GM08714 (cell line): Measurements from ENCODE around the gene KCNE1.

Experiments used
- H3K4me3 ChIP-seq: fragments of 200-500 bp; sonication (Bioruptor generic); 2 replicates; pipeline ENCODE4 v1.5.1; 2014; ENCODE audit warnings: mild to moderate bottlenecking, low read length, inconsistent platforms
- ZNF274 ChIP-seq: IDR thresholded peaks from 2 replicates; pipeline ENCODE4 v1.6.1; 2012; ENCODE audit warnings: mild to moderate bottlenecking, low read depth, low read length

Gene KCNE1

DNA sequence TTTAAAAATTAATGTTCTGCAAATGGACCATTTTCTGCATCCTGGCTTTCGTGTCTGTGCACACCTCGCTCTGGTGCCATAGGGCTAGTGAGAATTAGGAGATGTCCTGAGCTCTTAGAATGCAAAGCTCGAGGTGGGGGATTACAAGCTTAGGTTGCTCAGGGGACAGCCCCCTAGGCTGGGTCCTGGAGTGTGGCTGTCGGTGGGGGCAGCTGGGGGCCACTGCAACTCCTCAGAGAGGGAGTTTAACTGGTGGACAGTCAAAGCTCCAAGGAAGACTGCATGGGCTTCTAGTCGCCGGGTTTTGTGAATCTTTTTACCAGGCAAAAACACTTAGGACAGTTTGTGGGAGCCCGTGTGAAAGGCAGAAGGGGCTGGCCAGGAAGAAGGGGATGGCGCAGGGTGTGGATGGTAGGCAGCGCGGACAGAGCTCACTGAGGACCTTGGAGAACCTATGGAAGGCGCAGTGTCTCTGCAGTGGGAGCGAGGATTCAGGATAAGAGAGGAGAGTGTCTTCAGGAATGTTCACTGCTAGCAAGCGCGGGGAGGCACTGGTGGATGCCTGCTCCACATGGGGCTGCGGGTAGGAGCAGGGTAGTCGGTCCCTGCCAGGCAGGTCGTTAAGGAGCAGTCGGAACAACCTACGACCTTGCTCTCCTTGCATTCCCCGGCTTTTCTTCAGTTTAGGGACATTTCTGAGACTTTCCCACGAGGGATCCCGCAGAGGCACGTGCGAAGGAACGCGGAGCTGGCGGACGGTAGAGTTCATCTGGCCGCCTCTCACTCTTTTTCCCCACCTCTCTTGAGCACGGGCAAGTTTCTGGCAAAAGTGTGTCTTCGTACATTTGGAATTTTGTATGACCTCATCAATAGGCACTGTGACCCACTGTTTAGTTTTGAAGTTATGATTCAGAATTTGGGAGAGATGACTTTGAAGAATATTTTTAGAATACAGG lies 12.9 kb upstream of the KCNE1 start:
- TF ChIP-seq ZNF274 = no peak
- no peak overlapping the region for H3K4me3 ChIP-seq

DNA sequence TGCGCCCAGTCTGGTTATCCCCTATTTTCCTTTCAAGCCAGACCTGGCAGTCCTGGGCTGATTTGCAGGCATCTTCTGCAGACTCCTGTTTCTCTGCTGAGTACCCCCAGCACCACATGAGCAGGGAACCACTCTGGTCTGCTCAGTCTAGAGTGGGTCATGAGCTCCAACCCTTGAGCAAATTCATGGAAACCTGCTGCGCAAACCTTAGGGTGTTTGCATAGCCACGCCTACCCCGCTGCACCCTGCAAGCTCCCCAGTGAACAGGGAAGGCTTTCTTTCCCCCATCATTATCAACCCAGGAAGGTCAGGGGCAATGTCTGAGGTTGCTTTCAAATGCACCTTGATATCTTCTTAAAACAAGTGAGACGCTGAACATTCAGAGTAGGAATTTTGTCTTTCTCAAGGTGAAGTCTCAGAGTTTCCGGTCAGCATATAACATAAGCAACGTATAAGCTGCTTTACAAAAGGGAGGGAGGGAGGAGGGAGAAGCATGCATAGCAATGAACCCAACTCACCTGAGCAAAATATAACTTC lies 11.1 kb upstream of the KCNE1 start:
- no peak for TF ChIP-seq ZNF274
- no peak overlapping the region for H3K4me3 ChIP-seq

DNA sequence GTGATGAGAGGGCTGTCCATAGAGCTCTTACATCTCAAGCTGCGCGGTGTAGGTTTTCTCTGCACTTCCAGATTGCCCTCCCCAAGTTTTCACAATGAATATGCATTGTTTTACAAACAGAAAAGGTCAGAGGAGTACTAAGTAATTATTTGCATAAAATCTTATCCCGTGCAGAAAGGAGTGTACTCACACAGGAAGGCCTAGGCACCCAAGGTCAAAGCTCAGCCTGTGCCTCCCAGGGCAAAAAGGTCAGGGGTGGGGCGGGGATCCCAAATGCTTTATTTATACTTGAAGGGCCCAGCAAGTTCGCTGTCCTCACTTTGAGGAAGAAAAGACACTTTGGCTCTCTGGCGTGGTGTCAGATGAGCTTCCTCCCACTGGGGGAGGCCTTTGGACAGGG lies 10.3 kb upstream of the KCNE1 start:
- no peak overlapping the region for H3K4me3 ChIP-seq
- no peak for TF ChIP-seq ZNF274

DNA sequence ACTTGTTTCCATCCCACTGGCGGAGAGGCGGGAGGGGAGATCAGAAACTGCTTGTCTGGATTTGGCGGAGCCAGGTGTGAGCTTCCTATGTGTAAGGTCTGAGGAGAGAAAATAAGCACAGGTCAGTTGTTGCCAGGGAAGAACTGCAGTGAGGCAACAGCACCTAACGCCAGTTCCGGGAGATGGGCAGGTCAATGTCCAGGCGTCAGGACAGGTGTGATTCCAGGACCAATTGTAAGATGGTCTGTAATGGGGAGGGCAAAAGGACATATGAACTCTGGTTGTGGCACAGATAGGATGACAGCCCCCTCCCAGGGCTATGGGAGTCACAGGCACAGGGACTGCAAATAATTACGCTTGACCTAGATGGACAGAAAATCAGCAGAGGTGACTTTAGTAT lies 9.6 kb upstream of the KCNE1 start:
- H3K4me3 ChIP-seq = no peak overlapping the region

DNA sequence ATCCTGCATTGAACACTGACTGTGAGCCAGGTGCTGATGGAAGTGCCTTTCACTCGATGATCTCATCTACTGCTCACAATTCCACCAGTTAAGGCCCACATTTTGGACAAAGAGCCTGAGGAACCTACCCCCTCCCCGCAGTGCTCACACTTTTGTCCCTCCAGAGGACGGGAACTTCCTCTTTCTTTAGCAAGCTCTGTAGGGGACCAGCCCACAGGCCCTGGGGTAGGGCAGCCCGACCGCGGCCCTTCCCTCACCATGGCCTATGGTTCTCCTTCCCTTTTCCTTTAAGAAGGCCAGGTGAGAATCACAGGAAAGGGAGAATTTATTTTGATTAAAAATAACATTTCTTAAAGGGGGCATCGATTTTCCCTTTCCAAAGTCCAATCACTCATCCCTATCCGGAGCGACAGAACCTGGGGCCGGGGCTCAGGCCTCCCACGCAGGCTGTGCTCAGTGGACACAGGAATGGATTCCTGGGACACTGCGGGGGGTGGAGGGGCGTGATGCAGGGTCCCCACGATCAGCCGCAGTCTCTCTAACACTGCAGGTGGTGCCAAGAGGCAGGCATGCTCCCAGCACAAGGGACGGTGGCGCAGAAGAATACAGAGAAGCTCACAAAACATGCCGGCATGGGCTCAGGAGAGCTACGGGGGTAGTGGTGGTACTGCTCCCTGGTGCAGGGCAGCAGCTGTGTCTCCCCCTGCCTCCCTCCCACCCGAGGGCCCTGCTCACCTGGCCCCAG lies 8.9 kb upstream of the KCNE1 start:
- no peak for TF ChIP-seq ZNF274
- no peak overlapping the region for H3K4me3 ChIP-seq

More for the DNA sequence above, 9.6 kb upstream of the KCNE1 start:
- TF ChIP-seq ZNF274 = no peak

DNA sequence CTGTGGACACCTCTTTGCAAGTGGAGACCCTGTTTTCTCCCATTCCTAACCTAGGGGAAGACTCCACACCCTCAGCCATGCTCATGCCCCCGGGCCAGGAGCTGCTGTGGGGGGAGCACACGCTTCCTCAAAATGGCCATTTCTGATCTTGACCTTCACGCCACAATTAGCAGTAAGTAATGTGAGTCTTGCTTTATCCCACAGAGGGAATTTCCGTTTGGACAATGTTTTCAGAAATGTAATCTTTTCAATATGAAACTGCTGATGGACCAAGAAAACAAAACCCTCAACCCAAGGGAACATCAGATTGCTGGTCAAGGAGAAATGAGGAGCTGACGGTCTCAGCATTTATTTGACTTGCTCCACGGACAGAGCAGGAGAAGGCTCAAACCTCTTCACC lies 8.3 kb upstream of the KCNE1 start:
- no peak for TF ChIP-seq ZNF274
- H3K4me3 ChIP-seq = no peak overlapping the region

DNA sequence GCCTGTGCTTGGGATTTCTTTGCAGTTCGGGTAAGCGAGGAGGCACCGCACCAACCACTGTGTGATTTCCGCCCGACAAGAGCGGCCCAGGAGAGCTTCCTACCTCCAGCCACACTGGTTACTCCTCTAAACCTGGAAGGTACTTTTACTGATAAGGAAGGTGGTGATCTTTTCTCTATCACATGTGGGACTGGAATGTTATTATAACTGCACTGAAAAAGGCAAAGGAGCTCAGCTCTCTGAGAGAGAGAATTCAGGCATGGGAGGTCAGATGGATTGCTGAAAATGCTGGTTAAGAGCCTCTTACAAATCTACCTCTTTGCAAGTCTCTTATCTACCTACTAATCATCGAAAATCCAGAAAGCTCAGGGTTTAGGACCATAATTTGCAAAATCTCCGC lies 7.7 kb upstream of the KCNE1 start:
- no peak overlapping the region for H3K4me3 ChIP-seq
- TF ChIP-seq ZNF274 = no peak

DNA sequence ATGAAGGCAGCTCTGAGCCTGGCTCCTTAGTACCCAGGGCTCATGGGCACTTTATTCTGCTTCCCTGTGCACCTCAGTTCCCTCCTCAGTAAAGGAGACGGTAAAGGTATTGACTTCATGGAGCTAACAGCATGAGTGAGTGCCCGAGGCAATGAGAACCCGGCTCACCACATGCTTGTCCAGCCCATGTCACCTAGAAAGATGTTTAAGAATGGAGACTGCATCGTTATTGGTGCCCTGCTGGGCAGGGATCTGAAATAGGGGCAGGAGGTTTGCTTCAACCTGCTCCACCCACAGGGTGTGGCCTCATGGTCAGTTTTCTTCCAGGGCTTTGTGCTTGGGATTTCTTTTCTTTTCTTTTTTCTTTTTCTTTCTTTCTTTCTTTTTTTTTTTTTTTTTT lies 7.0 kb upstream of the KCNE1 start:
- H3K4me3 ChIP-seq = no peak overlapping the region
- TF ChIP-seq ZNF274 = no peak

DNA sequence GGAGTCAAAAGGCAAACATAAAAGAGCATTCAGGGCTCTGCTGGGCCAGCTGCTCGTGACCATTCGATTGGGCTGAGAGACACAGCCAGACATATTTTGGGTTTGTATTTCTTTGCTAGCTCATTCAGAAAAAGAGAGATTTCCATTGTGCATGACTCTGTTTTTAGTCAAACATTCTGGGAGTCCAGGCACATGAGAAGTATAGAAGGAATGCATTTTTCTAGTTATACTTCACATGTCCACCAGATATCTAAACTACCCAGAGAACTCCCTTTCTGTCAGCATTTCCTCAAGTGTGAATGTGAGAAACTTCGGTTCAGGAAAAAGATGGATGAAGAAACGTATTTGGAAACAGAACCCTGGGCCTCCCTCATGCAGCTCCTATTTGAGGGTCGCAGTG lies 6.3 kb upstream of the KCNE1 start:
- TF ChIP-seq ZNF274 = no peak
- H3K4me3 ChIP-seq = no peak overlapping the region

DNA sequence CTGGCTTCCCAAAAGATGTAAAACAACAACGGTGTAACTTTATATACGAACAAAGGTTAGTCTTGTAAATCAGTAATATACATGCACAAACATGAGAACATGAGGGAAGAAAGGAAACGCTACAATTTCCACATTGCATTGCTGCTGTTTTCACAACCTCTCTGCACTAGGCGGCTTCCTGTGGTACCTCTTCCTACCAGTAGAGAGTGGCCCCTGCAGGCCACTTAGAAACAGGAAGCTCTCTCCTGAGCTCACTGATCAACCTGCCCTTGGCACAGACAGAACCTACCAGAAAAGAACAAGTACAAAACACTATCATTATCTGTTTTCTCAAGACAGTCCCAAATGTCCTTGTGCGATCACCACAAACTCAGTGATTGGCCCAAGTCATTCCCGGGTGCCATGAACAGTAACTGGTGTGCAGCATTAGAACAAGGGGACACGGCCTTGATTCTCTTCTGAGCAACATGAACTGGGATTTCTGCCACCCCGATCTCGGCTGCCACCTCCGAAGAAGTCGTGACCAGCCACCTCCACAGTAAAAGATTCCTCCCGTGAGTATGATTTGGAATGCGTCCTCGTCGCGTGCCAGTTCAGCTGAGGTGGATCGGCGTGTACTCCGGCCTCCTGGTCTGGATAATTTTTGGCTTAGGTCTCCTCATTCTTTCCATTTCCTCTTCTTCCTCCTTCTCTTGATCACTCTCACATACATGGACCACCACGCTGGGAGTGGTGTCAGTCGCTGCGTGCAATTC lies 5.7 kb upstream of the KCNE1 start:
- TF ChIP-seq ZNF274 = no peak
- no peak overlapping the region for H3K4me3 ChIP-seq

DNA sequence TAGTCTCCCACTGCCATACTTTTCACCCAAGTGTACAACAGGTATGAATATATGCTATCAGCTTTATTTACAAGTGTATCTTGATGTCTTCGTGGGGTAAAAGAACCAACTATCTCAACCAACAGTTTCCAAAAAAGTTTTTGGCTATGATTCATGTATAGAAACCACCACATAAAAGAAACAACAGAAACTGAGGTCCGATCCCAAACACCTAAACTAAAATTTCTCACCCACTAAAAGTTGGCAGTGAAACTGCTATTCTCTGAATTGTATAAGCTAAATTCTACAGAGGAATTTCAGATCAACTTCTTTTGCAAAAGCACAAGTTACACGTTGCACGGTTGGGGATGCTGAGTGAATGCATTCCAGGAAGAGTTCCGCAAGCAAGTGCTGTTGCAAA lies 5.0 kb upstream of the KCNE1 start:
- no peak for TF ChIP-seq ZNF274
- no peak overlapping the region for H3K4me3 ChIP-seq

DNA sequence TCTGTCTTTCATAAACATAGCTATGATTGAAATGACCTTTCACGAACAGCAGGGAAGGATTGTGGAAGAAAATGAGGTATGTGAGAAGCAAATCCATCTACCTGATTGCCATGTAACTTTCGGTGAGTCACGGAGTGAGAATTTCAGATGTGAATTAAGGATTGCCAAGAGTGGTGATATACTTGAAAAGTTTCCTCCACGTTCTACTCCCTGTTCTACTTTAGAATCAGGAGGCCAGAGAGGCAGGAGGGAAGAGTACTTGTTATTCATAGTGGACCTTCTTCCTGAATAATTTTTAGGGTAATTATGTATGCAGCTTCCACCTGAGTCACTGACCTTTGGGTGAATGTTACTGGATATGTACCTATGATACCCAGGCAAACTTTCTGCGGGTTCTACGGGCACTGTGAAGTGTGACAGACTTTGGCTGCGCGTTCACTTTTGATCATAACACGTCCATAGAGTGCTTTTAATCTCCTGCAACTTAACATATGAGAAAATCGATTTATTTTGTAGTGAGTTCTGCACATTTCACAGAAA lies 2.6 kb upstream of the KCNE1 start:
- no peak overlapping the region for H3K4me3 ChIP-seq
- no peak for TF ChIP-seq ZNF274

DNA sequence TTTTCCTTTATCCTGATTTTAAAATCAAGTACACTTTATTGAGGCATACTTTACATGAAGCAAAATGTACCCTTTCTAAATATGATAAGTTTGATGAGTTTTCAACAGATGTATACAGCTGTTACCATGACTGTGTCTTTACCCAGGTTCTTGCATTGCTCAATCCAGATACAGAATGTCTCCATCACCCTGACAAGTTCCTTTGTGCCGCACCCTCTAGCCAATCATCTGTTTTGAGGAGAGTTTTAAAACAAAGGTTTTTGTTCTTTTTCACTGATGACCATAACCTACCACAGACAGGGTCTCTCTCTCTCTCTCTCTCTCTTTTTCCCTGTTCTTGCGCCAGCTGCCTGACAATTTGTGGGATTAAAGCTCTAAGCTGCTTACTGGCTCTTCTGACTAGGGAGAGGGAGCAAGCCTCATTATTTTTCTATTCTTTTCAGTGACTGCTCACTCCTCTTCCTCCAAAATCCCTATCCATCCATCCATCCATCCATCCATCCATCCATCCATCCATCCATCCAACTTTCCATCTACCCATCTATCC lies 1.2 kb upstream of the KCNE1 start:
- no peak for TF ChIP-seq ZNF274
- no peak overlapping the region for H3K4me3 ChIP-seq

DNA sequence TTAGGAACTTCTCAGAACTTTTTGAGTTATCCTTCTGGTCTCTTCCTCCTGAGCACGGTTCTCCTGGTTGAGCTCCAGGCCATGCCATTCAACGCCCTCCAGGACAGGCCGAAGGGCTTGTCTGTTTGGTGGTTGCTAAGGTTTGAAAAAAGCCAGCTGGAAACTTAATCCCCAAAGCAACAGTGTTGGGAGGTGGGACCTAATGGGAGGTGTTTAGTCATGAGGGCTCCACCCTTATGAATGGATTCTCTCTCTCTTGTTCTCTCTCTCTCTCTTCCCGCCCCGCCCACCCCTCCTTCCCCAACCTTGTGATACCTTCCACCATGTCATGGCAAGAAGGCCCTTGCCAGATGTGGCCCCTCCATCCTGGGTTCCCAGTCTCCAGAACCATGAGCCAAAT lies 829 bp downstream of the KCNE1 start:
- TF ChIP-seq ZNF274 = no peak

More for the DNA sequence above, 829 bp downstream of the KCNE1 start:
- no peak overlapping the region for H3K4me3 ChIP-seq
